Neuronal stem cell (in vitro differentiated cells): Measurements from ENCODE around the gene PLAGL1.

Source experiments
- DNase-seq: peaks from one replicate; pipeline ENCODE4 v3.0.0-alpha.2; 2013; ENCODE audit warnings: low spot score
- H2AFZ ChIP-seq: one replicate; pipeline ENCODE4 v1.6.1; 2013; ENCODE audit warnings: mild to moderate bottlenecking, low read length, inconsistent platforms
- H2AK5ac ChIP-seq: 2 replicates; pipeline ENCODE4 v1.6.1; 2013; ENCODE audit warnings: low read depth, mild to moderate bottlenecking, inconsistent platforms, low read length, moderate library complexity, mixed read lengths
- H2BK120ac ChIP-seq: 2 replicates; pipeline ENCODE4 v1.6.1; 2013; ENCODE audit warnings: low read depth, mild to moderate bottlenecking, inconsistent platforms, low read length, moderate library complexity, mixed read lengths
- H2BK12ac ChIP-seq: one replicate; pipeline ENCODE4 v1.6.1; 2013; ENCODE audit warnings: low read length, inconsistent platforms
- H2BK15ac ChIP-seq: 2 replicates; pipeline ENCODE4 v1.6.1; 2013; ENCODE audit warnings: mild to moderate bottlenecking, low read length, inconsistent platforms, mixed read lengths
- H2BK5ac ChIP-seq: one replicate; pipeline ENCODE4 v1.6.1; 2013; ENCODE audit warnings: inconsistent platforms, mild to moderate bottlenecking, low read length, moderate library complexity
- H3K14ac ChIP-seq: one replicate; pipeline ENCODE4 v1.6.1; 2013; ENCODE audit warnings: low read length, inconsistent platforms
- H3K18ac ChIP-seq: 2 replicates; pipeline ENCODE4 v1.6.1; 2013; ENCODE audit warnings: low read length, inconsistent platforms
- H3K23ac ChIP-seq: 2 replicates; pipeline ENCODE4 v1.6.1; 2013; ENCODE audit warnings: low read depth, mild to moderate bottlenecking, mixed read lengths, low read length, inconsistent platforms; ENCODE audit not compliant: poor library complexity
- H3K27ac ChIP-seq: replicated peaks from 3 replicates; pipeline ENCODE4 v1.5.1; 2013; ENCODE audit warnings: low read length, inconsistent platforms
- H3K27me3 ChIP-seq, 3 experiments: 2 replicates each; pipeline ENCODE4 v1.6.1; 2013; ENCODE audit warnings: low read length in 3 of 3, mild to moderate bottlenecking in 2 of 3, inconsistent platforms in 1 of 3, low read depth in 1 of 3, mixed read lengths in 1 of 3, moderate library complexity in 1 of 3; ENCODE audit not compliant: control insufficient read depth in 3 of 3, insufficient read depth in 3 of 3
- H3K36me3 ChIP-seq, 2 donors: replicated peaks in 1 of 2; 2 replicates each; pipeline ENCODE4 v1.6.1; 2013; ENCODE audit warnings: low read length in 2 of 2; ENCODE audit not compliant: control insufficient read depth in 2 of 2, insufficient read depth in 2 of 2
- H3K4ac ChIP-seq: 2 replicates; pipeline ENCODE4 v1.6.1; 2013; ENCODE audit warnings: inconsistent platforms, mild to moderate bottlenecking, low read length, moderate library complexity
- H3K4me1 ChIP-seq, 2 donors: 1 replicate in 1 of 2; 2 replicates in 1 of 2; pipeline ENCODE4 v1.6.1; 2013; ENCODE audit warnings: low read length in 2 of 2, low read depth in 1 of 2; ENCODE audit not compliant: control insufficient read depth in 2 of 2, insufficient read depth in 1 of 2
- H3K4me2 ChIP-seq: one replicate; pipeline ENCODE4 v1.6.1; 2013; ENCODE audit warnings: mild to moderate bottlenecking, low read length, inconsistent platforms; ENCODE audit not compliant: insufficient read depth, poor library complexity, severe bottlenecking
- H3K4me3 ChIP-seq, 2 donors: 2 replicates each; pipeline ENCODE4 v1.5.1; 2013; ENCODE audit warnings: low read length in 2 of 2, mild to moderate bottlenecking in 2 of 2, inconsistent platforms in 1 of 2, moderate library complexity in 1 of 2
- H3K79me1 ChIP-seq: one replicate; pipeline ENCODE4 v1.6.1; 2013; ENCODE audit warnings: low read depth, mild to moderate bottlenecking, inconsistent platforms, low read length, moderate library complexity
- H3K9ac ChIP-seq: one replicate; pipeline ENCODE4 v1.6.1; 2013; ENCODE audit warnings: mild to moderate bottlenecking, low read depth, low read length, inconsistent platforms; ENCODE audit not compliant: poor library complexity
- H3K9me3 ChIP-seq, 2 donors: replicated peaks in 1 of 2; 2 replicates each; pipeline versions ENCODE3 to v1.6.1; 2013; ENCODE audit warnings: low read length in 2 of 2, mild to moderate bottlenecking in 2 of 2, inconsistent platforms in 1 of 2, low read depth in 1 of 2, mixed read lengths in 1 of 2, moderate library complexity in 1 of 2; ENCODE audit not compliant: control insufficient read depth in 2 of 2, insufficient read depth in 1 of 2
- H4K8ac ChIP-seq: one replicate; pipeline ENCODE4 v1.6.1; 2013; ENCODE audit warnings: low read depth, mild to moderate bottlenecking, inconsistent platforms, low read length, moderate library complexity
- H4K91ac ChIP-seq: one replicate; pipeline ENCODE4 v1.6.1; 2013; ENCODE audit warnings: low read length, low read depth, mild to moderate bottlenecking, inconsistent platforms; ENCODE audit not compliant: poor library complexity
- WGBS, 2 donors: extraction: QIAGEN DNeasy Blood & Tissue Kit; methylation state at CpG; one replicate each; pipeline ENCODE4 v1.1.7; 2013; ENCODE audit warnings: missing lambda C conversion rate in 2 of 2, mixed read lengths in 1 of 2; ENCODE audit not compliant: insufficient read length in 2 of 2, insufficient replicate concordance in 1 of 2; ENCODE audit errors: extremely low coverage in 2 of 2; 5-methylcytosine and 5-hydroxymethylcytosine counted together

Gene PLAGL1

GRCh38 chr6:144033816-144034735 is 26.0 kb upstream of the PLAGL1 start:
- no peak overlapping the region for H4K8ac ChIP-seq
- H3K9me3 ChIP-seq, result peaks cover 0 to 8% of the 10 kb centered on the region in 2 donors
- H2AFZ ChIP-seq, result peak overlapping the region; percentile 10
- no peak overlapping the region for H2BK120ac ChIP-seq
- no peak overlapping the region for H2BK12ac ChIP-seq
- WGBS, 2 donors, result no CpG with 5 or more reads among the region's 4 CpGs
- H2BK5ac ChIP-seq, result no peak overlapping the region
- no peak overlapping the region for H4K91ac ChIP-seq
- H2AK5ac ChIP-seq, result no peak overlapping the region
- H3K9ac ChIP-seq, result no peak overlapping the region
- H3K14ac ChIP-seq, result no peak overlapping the region
- no peak overlapping the region for H3K27ac ChIP-seq
- peak overlapping the region in 1 of 2 donors; percentile 42 for H3K4me3 ChIP-seq
- peaks cover 0 to 3% of the 10 kb centered on the region in 2 donors for H3K4me1 ChIP-seq
- H3K23ac ChIP-seq, result no peak overlapping the region
- H3K4me2 ChIP-seq, result no peak overlapping the region
- H2BK15ac ChIP-seq, result no peak overlapping the region
- no peaks in the 10 kb centered on the region for H3K27me3 ChIP-seq
- no peak for DNase-seq
- no peaks in the 10 kb centered on the region for H3K36me3 ChIP-seq
- H3K79me1 ChIP-seq, result no peaks in the 10 kb centered on the region
- no peak overlapping the region for H3K18ac ChIP-seq
- H3K4ac ChIP-seq, result no peak overlapping the region

- H3K36me3 ChIP-seq, result no peaks in the 10 kb centered on the region
- no peak overlapping the region for H3K4me3 ChIP-seq
- no peak overlapping the region for H3K27ac ChIP-seq
- WGBS, 2 donors, result no CpG with 5 or more reads among the region's 3 CpGs
- peaks cover 0 to 2% of the 10 kb centered on the region in 2 donors for H3K4me1 ChIP-seq
- no peak overlapping the region for H3K4me2 ChIP-seq
- H3K23ac ChIP-seq, result no peak overlapping the region
- H3K18ac ChIP-seq, result no peak overlapping the region
- no peak overlapping the region for H2AFZ ChIP-seq
- no peak overlapping the region for H2AK5ac ChIP-seq
- no peak for DNase-seq
- no peak overlapping the region for H2BK5ac ChIP-seq
- no peak overlapping the region for H2BK12ac ChIP-seq
- peaks cover 0 to 8% of the 10 kb centered on the region in 2 donors for H3K9me3 ChIP-seq
- no peak overlapping the region for H2BK120ac ChIP-seq
- H4K8ac ChIP-seq, result no peak overlapping the region
- no peak overlapping the region for H4K91ac ChIP-seq
- no peaks in the 10 kb centered on the region for H3K79me1 ChIP-seq
- H3K14ac ChIP-seq, result no peak overlapping the region
- no peak overlapping the region for H3K4ac ChIP-seq
- no peak overlapping the region for H3K9ac ChIP-seq
- no peaks in the 10 kb centered on the region for H3K27me3 ChIP-seq
- no peak overlapping the region for H2BK15ac ChIP-seq
Observed at GRCh38 chr6:144029452-144029851, 21.4 kb upstream of the PLAGL1 start.

GRCh38 chr6:144027932-144028587 is 20.0 kb upstream of the PLAGL1 start:
- Histone ChIP-seq H3K23ac (no peak overlapping the region), H2BK5ac (no peak overlapping the region)

DNA sequence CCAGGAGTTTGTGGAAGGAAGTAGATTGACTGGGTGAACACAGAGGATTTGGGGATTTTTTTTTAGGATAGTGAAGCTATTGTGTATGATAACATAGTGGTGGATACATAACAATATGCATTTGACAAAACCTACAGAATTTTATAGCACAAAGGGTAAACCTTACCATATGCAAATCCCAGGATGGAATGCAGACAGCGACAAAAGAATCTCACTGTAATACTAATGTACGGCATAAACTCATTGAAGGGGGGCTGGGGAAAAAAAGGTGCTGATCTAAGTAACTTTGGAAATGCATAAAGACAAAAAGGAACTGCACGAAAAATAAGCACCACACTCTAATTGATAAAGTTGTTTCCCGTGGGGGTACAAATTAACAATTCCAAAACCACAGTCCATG is 15.2 kb upstream of the PLAGL1 start:
- H3K4ac ChIP-seq, result no peak overlapping the region
- H3K27ac ChIP-seq, result no peak overlapping the region
- no peaks in the 10 kb centered on the region for H3K79me1 ChIP-seq
- no peak overlapping the region for H2BK15ac ChIP-seq
- no peak overlapping the region for H2BK5ac ChIP-seq
- no peak overlapping the region for H3K23ac ChIP-seq
- no peaks in the 10 kb centered on the region for H3K36me3 ChIP-seq
- no peak overlapping the region for H3K14ac ChIP-seq
- no peak overlapping the region for H3K4me3 ChIP-seq
- no peaks in the 10 kb centered on the region for H3K9me3 ChIP-seq
- no peaks in the 10 kb centered on the region for H3K4me1 ChIP-seq
- H4K91ac ChIP-seq, result no peak overlapping the region
- H3K4me2 ChIP-seq, result no peak overlapping the region
- H3K9ac ChIP-seq, result no peak overlapping the region
- H3K27me3 ChIP-seq, result no peaks in the 10 kb centered on the region
- H2BK12ac ChIP-seq, result no peak overlapping the region
- H2BK120ac ChIP-seq, result no peak overlapping the region
- DNase-seq, result no peak
- H4K8ac ChIP-seq, result no peak overlapping the region
- H2AK5ac ChIP-seq, result no peak overlapping the region
- WGBS, 2 donors, result no CpG with 5 or more reads among the region's 4 CpGs
- H3K18ac ChIP-seq, result no peak overlapping the region
- H2AFZ ChIP-seq, result no peak overlapping the region

More at GRCh38 chr6:144027932-144028587, 20.0 kb upstream of the PLAGL1 start:
- Histone ChIP-seq H2BK15ac (no peak overlapping the region), H3K14ac (no peak overlapping the region), H3K4me1 (no peaks in the 10 kb centered on the region), H3K4me3 (no peak overlapping the region), H3K4ac (no peak overlapping the region), H3K27ac (no peak overlapping the region), H4K8ac (no peak overlapping the region), H2AFZ (no peak overlapping the region), H2AK5ac (no peak overlapping the region), H2BK120ac (no peak overlapping the region), H3K18ac (no peak overlapping the region), H4K91ac (no peak overlapping the region), H3K79me1 (no peaks in the 10 kb centered on the region), H2BK12ac (no peak overlapping the region), H3K9ac (no peak overlapping the region), H3K9me3 (no peaks in the 10 kb centered on the region), H3K36me3 (no peaks in the 10 kb centered on the region), H3K4me2 (no peak overlapping the region), H3K27me3 (no peaks in the 10 kb centered on the region)
- no peak for DNase-seq
